Left lung (tissue), 10 donors: ENCODE measurements around the gene CDH11. TPM values are rescaled to one million over a fixed set of nuclear protein-coding genes. Genes with fewer than 3 reads are reported as not detected.
A peak's percentile ranks its signal among the peaks of the same experiment; 100 is the strongest.

Experiments used
- ATAC-seq: fragments of 200-7000 bp; cut with Tn5 transposase; one replicate; pipeline ENCODE4 v1.9.1; 2020; ENCODE audit warnings: moderate library complexity
- DNase-seq, 4 donors: peaks; one replicate each; pipeline ENCODE4 v3.0.0-alpha.2; 2013 to 2020
- H3K27ac ChIP-seq, 2 donors: fragments of 200-600 bp; sonication (generic) in 1 of 2; one replicate each; pipeline versions ENCODE4 v1.5.0 to v1.8.0; 2020 to 2021
- H3K27me3 ChIP-seq, 2 donors: fragments of 200-600 bp; sonication (generic) in 1 of 2; one replicate each; pipeline versions ENCODE4 v1.5.0 to v1.8.0; 2020 to 2021
- H3K36me3 ChIP-seq, 2 donors: fragments of 200-600 bp; sonication (generic) in 1 of 2; one replicate each; pipeline versions ENCODE4 v1.5.0 to v1.8.0; 2020 to 2021
- H3K4me1 ChIP-seq, 2 donors: fragments of 200-600 bp; one replicate each; pipeline ENCODE4 v1.8.0; 2021
- H3K4me3 ChIP-seq, 2 donors: fragments of 200-600 bp; sonication (generic) in 1 of 2; one replicate each; pipeline versions ENCODE4 v1.5.0 to v1.8.0; 2020 to 2021; ENCODE audit warnings: mild to moderate bottlenecking in 1 of 2
- H3K9me3 ChIP-seq, 2 donors: fragments of 200-600 bp; sonication (generic) in 1 of 2; one replicate each; pipeline versions ENCODE4 v1.5.0 to v1.8.0; 2020 to 2021
- CTCF ChIP-seq, 2 donors: fragments of 200-600 bp; sonication (generic) in 1 of 2; IDR thresholded peaks; one replicate each; pipeline versions ENCODE4 v1.5.0 to v1.8.0; 2021; ENCODE audit warnings: antibody characterized with exemption in 2 of 2
- intact Hi-C, 2 donors: fragments of 100-400 bp; cut with DNase I; formaldehyde crosslinking; loops; one replicate each; pipeline versions ENCODE4 v1.11.2 to v1.14.2; 2022
- polyA plus RNA-seq, 6 donors: library from polyadenylated mRNA; unstranded; fragments of 120-200 nt; gene quantifications; one replicate each; pipeline ENCODE4 v1.2.1, GENCODE V29; 2013; ENCODE audit not compliant: insufficient read length in 6 of 6
- total RNA-seq, 2 donors: library from RNA; stranded (reverse); fragmentation: NEBNext Ultra II Directional; extraction: Animal tissue kit (Norgen Biotek cat#: 25700); gene quantifications; one replicate each; pipeline ENCODE4 v1.2.1, GENCODE V29; 2021
- donor health status: DM: no; HTN: yes; CAD: no.
- donor health status: DM: no; HTN: no; CAD: no.

The CDH11 gene
- total and polyA plus RNA-seq, 8 donors: 161 to 350 (median 311) TPM

GRCh38 chr16:65142276-65142675 lies 20.4 kb upstream of the CDH11 start:
- no peaks in the 10 kb centered on the region for H3K4me1 ChIP-seq
- no peaks in the 10 kb centered on the region for H3K9me3 ChIP-seq
- H3K27ac ChIP-seq: no peak overlapping the region
- intact Hi-C loops: no loop called here
- DNase-seq: no peak
- H3K36me3 ChIP-seq: no peaks in the 10 kb centered on the region
- no peak overlapping the region for H3K4me3 ChIP-seq
- no peak for TF ChIP-seq CTCF (IDR thresholded peaks at IDR 0.05)
- no peaks in the 10 kb centered on the region for H3K27me3 ChIP-seq
- ATAC-seq: no peak

DNA sequence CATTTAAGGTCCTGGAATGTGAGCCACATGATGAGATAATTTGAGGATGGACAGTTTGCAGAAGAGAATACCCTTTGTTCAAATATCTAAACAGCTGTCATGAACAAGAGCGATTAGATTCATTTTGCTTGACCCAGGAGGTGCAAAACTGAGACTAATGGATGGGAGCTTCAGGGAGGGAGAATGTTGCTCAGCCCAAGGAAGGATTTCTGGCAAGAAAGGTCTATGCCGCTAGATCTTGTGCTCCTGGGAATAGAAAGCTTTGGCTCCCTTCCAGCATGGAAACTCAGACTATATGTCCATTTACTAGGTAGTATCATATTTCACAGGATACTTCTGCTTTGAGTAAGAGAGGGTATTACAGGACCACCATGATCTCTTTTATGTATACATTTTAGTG lies 14.8 kb upstream of the CDH11 start:
- Histone ChIP-seq H3K4me3 (no peak overlapping the region), H3K27ac (no peak overlapping the region), H3K9me3 (no peaks in the 10 kb centered on the region), H3K27me3 (no peaks in the 10 kb centered on the region), H3K36me3 (no peaks in the 10 kb centered on the region), H3K4me1 (no peaks in the 10 kb centered on the region)
- intact Hi-C loops: no loop called here
- ATAC-seq (no peak), DNase-seq (no peak)
- TF ChIP-seq CTCF (IDR thresholded peaks at IDR 0.05): no peak

- DNase-seq: no peak
- no peak for ATAC-seq
- no peak overlapping the region for H3K27ac ChIP-seq
- no peaks in the 10 kb centered on the region for H3K4me1 ChIP-seq
- H3K4me3 ChIP-seq: no peak overlapping the region
- intact Hi-C loops: no loop called here
- H3K27me3 ChIP-seq: peaks cover 7 to 29% of the 10 kb centered on the region in 2 donors
- no peaks in the 10 kb centered on the region for H3K9me3 ChIP-seq
- no peak for TF ChIP-seq CTCF (IDR thresholded peaks at IDR 0.05)
- H3K36me3 ChIP-seq: no peaks in the 10 kb centered on the region
Observed at GRCh38 chr16:65126845-65127624, 5.2 kb upstream of the CDH11 start.

DNA sequence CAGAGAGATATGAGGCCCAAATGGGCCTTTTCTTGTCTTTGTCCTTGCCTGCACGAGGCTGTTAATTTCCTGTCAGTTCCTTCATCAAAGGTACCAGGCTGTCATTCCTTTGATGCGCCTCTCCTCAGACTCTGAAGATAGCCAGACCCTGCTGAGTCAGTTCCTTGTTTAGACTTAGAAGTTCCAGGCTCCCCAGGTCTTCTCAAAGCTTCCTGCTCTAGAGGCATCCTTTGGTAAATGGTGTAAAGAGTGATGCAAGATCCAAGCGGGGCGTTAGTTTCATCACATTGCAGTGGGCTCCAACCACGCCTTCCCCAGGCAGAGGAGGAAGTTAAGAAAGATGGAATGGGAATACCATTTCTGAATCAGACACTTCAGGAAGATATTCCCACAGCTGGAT lies 4.0 kb upstream of the CDH11 start:
- peaks cover 7 to 41% of the 10 kb centered on the region in 2 donors for H3K27me3 ChIP-seq
- H3K4me1 ChIP-seq: no peaks in the 10 kb centered on the region
- ATAC-seq: no peak
- TF ChIP-seq CTCF (IDR thresholded peaks at IDR 0.05): no peak
- DNase-seq: no peak
- H3K27ac ChIP-seq: peak overlapping the region in 1 of 2 donors; percentile 13
- intact Hi-C loops: no loop called here
- H3K9me3 ChIP-seq: no peaks in the 10 kb centered on the region
- no peaks in the 10 kb centered on the region for H3K36me3 ChIP-seq
- H3K4me3 ChIP-seq: no peak overlapping the region

GRCh38 chr16:65125322-65125721 lies 3.5 kb upstream of the CDH11 start:
- H3K9me3 ChIP-seq: no peaks in the 10 kb centered on the region
- DNase-seq: no peak
- H3K27ac ChIP-seq: peak overlapping the region in 1 of 2 donors; percentile 13
- no peak for TF ChIP-seq CTCF (IDR thresholded peaks at IDR 0.05)
- H3K27me3 ChIP-seq: peaks cover 7 to 46% of the 10 kb centered on the region in 2 donors
- H3K4me3 ChIP-seq: no peak overlapping the region
- no peak for ATAC-seq
- no peaks in the 10 kb centered on the region for H3K36me3 ChIP-seq
- intact Hi-C loops: no loop called here
- H3K4me1 ChIP-seq: no peaks in the 10 kb centered on the region
